ENCODE data around the gene BCLAF1.

The BCLAF1 gene, protein sequence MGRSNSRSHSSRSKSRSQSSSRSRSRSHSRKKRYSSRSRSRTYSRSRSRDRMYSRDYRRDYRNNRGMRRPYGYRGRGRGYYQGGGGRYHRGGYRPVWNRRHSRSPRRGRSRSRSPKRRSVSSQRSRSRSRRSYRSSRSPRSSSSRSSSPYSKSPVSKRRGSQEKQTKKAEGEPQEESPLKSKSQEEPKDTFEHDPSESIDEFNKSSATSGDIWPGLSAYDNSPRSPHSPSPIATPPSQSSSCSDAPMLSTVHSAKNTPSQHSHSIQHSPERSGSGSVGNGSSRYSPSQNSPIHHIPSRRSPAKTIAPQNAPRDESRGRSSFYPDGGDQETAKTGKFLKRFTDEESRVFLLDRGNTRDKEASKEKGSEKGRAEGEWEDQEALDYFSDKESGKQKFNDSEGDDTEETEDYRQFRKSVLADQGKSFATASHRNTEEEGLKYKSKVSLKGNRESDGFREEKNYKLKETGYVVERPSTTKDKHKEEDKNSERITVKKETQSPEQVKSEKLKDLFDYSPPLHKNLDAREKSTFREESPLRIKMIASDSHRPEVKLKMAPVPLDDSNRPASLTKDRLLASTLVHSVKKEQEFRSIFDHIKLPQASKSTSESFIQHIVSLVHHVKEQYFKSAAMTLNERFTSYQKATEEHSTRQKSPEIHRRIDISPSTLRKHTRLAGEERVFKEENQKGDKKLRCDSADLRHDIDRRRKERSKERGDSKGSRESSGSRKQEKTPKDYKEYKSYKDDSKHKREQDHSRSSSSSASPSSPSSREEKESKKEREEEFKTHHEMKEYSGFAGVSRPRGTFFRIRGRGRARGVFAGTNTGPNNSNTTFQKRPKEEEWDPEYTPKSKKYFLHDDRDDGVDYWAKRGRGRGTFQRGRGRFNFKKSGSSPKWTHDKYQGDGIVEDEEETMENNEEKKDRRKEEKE

DNA sequence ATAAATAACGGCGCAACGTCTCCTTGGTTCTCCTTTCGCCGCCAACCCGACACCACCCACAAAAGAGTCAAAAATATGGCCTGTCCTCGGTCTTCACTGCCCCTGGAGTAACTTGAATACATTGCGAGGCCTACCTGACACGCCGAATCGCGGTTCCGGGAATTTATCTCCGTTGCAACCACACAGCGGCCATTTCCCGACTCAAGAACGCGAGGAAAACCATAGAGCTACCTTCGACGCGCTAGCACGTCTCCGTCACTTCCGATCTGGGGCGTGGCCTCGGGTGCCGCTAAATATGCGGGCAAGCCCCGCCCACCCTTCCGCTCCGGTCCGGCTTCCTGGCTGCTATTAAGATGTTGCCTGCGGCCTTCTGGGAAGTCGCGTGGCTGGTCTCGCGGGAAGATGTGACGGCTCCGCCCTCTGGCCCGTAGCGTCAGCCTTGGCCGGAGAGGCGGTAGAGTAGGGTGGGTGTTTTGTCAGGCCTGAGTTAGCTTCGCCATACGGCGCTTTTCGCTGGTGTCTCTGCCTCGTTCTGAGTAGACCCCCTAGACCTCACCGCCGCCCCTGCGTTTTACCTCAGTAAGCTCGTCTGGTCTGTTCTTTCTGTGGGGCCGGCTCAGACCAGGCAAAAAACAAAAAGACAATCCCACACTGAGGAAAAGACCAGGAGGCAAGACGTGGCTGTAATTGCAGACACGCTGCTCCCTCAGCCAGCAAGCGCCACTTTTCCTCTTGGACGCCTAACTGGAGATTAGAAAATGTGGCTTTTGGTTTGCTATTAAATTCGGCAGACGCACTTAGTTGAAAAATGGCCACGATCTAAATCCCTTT is at the start of gene BCLAF1:
BCLAF1 (minus strand) TSS at position 268 of the 831 bp plus-strand sequence. CDS start 9,980 bp downstream, outside the sequence.
- DNase-seq = peak; percentile 96

DNA sequence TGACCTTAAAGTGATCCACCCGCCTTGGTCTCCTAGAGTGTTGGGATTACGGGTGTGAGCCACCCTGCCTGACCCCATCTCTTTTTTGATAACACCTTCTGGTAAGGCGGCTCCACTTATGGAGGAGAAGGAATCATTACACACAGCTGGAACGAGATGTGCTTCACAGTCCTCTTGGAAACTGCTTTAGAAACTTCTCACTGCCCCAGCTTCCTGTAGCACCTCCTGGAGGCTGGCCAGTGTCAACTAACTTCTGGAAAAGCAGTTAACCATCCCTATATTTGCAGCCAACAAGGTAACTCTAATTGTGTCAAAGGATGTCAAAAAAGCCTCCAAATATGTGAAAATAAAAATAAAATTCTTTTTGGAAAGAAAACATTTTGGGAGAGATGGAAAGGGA is 48.8 kb upstream of the BCLAF1 start:
- no peak for DNase-seq

DNA sequence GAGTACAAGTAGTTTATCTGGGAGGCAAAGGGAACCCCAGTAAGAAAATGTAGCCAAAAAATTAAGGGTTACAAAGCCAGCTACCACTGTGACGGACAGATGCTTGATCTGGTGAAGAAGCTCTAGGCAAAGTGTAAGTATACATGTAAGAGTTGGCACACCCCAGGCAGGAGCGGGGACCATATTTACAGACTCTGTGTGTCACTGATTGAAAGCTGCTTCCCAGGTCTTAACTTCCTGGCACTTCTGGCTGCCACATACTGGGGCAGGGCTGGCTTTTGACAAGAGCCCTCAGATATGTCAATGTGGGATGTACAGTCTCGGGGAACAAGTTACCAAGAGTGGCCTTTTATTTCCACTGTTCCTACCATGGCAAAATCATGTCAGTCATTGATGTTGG is 48.0 kb upstream of the BCLAF1 start:
- no peak for DNase-seq

GRCh38 chr6:136337121-136337520 is 47.5 kb upstream of the BCLAF1 start:
- DNase-seq = no peak

DNA sequence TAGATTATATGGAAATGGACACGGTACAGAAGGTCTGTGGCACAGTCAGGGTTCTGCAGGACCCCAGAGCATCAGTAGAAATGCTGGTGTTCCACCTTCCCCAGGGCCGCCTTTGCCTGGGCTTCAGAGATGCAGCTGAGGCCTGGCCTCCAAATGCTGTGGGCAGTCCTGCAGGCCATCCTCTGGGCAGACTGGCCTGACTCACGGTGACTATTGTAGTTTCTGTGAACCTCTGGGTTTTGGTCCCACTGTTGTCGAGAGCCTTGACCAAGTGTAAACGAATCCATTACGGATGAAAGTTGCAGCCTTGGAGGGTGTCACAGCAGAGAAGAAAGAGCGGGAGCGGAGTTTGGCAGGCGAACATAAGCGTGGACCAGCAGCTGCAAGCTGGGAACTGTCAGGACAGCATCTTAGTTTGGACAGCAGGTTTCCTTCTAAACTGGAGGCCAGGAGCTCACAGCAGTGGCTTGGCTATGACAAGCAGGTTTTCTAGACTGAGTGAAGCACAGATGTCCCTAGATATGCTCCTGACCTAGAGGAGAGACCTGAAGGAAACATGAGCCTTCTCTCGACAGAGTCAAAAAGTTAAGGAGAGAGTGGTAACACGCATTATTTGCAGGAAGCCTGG is 46.2 kb upstream of the BCLAF1 start:
- DNase-seq = no peak

DNA sequence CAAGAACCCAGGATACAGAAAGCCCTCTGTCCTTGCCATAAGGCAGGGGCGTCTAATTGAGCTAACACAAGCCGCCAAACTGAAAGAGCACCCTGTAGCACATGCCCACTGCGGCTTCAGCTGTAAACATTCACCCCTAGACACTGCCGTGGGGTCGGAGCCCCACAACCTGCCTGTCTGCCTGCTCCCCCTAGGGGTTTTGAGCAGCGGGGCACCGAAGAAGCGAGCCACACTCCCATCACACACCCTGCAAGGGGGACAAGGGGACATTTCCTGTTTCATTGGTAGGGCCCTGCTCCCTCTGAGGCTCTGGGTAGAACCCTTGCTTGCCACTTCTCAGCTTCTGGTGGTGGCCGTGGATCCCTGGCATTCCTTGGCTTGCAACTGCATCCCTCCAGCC is 45.2 kb upstream of the BCLAF1 start:
- DNase-seq = no peak

DNA sequence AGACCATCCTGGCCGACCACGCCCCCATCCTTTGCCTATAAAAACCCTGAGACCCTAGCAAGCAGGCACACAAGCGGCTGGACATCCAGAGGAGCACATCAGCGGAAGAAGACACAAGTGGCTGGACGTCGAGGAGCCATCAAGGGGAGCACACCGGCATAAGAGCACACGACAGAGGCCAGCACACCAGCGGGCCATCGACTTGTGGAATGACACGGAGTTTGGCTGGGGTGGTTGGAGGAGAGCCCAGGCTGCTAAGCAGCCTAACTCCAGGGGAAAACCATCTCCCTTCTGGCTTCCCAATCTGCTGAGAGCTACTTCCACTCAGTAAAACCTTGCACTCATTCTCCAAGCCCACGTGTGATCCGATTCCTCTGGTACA is 44.8 kb upstream of the BCLAF1 start:
- no peak for DNase-seq

- no peak for DNase-seq
Measured at GRCh38 chr6:136333824-136334464, 44.3 kb upstream of the BCLAF1 start.

- no peak for DNase-seq
Measured at GRCh38 chr6:136331461-136331860, 41.8 kb upstream of the BCLAF1 start.

- DNase-seq = no peak
Measured at GRCh38 chr6:136330634-136331033, 41.0 kb upstream of the BCLAF1 start.

DNA sequence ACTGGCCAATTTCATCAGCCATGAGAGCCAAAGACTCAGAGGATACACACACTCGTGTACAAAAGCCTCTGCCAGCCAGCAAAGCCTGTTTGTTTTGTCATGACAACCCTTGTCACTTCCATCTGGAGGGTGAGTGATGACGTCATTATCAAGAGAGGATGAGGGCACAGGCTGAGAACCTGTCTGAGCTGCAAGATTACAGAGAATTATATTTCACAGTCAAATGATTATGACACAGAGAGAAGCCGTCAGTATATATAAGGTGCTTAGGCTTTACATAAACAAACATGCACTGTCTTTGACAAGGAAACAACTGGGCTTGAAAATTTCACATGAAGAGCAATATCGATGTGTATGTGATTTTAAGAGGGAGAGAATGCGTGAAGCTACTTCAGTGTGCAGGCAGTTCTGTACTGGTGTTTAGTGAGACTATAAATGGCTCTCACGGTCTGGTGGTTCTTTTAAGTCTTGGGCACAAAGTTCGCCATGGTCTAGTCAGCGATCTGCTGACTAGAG is 36.5 kb upstream of the BCLAF1 start:
- no peak for DNase-seq

DNA sequence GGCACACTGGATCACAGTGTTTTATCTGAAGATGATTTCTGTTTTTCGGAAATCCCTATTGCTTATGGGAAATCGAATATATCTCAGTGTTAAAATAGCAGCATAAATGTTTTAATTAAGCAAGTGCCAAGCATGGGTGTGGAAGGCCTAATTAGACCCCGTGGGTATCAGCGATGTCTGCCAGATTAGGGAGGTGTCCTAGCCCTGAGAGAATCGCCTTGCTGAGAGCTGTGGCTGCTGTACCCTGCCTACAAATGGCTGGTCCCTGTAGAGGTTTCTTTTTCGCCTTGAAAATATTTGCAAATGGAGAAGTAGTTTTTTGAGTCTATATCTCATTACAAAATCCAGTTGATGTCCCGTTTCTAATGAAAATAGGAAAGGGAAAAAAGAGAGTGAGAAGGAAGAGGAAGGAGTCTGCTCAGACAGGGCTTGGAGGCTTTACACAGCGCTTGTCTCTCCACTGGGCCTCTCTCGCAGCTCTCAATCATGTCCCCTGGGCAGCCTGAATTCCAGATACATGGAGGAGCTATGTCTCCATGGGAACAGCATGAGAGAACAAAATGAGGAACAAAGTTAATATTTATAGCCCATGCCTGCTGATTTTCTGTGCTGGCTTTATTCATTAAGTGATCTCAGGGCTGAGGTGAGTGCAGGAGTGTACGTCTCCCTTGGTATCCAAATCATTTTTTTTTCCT is 35.2 kb upstream of the BCLAF1 start:
- DNase-seq = no peak

- no peak for DNase-seq
Measured at GRCh38 chr6:136323431-136324112, 33.9 kb upstream of the BCLAF1 start.

- DNase-seq = no peak
Measured at GRCh38 chr6:136319732-136320131, 30.1 kb upstream of the BCLAF1 start.

DNA sequence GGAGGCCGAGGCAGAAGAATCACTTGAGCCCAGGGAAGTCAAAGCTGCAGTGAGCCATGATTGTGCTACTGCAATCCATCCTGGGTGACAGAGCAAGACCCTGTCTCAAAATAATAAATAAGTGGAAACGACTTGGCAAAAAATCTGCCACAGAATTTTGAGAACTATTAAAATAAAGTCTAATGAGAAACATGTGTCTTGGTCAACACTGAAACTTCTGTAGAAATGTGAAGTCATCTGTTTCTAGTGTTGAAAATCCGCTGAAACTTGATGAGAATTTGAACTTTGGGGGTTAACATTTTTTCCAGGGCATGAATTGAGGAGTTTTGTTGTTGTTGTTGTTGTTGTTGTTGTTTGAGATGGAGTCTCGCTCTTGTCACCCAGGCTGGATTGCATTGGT is 29.0 kb upstream of the BCLAF1 start:
- no peak for DNase-seq

GRCh38 chr6:136317971-136318370 is 28.3 kb upstream of the BCLAF1 start:
- no peak for DNase-seq

DNA sequence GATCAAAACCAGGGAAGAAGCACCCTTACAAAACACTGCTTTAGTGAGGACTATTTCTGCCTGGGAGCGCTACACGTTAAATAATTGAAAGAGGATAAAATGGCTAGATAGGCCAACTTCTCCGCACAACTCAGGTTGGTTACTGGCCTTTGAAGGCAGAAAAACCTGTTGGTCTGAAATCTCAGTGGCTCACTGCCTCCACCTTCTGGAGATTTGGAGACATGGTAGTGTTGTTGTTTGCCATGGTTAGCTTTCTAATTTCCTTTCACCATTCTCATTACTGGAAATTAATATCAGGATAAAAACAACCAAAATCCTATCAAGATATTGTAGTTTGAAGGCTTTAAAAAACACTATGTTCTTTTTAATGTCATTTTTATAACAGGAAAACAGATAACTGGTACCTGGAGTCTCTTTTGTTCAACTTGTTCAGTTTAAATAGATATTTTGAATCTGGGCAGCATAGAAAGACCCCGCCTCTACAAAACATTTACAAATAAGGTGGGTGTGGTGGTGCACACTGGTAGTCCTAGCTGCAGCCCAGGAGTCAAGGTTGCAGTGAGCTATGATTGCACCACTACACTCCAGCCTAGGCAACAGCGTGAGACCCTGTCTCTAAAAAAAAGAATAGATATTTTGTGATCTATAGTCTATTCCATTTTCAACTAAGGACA is 27.5 kb upstream of the BCLAF1 start:
- DNase-seq = peak; percentile 37

- no peak for DNase-seq
Measured at GRCh38 chr6:136315594-136315993, 25.9 kb upstream of the BCLAF1 start.

GRCh38 chr6:136312975-136313374 is 23.3 kb upstream of the BCLAF1 start:
- DNase-seq = no peak

DNA sequence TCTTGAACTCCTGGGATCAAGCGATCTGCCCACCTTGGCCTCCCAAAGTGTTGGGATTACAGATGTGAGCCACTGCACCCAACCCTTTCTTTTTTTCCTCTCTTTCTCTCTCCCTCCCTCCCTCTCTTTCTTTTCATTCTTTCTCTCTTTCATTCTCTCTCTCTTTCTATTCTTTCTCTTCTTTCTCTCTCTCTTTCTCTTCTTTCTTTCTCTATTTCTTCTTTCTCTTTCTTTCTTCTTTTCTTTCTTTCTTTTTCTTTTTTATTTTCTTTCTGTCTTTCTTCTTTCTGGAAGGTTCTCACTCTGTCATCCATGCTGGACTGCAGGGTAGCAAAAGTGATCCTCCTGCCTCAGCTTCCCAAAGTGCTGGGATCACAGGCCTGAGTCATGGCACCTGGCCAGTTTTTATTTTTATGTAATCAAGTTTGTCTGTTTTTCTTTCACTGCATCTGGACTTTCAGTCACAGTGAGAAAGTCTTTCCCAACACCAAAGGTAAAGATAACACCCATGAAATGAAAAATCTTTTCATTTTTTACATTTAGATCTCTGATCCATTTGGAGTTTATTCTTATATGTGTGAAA is 20.2 kb upstream of the BCLAF1 start:
- DNase-seq = no peak

All from COR-L47 (cell line).